PC-9 (cell line): ENCODE results near the gene OR5B3. TPM values are rescaled to one million over a fixed set of nuclear protein-coding genes. Genes with fewer than 3 reads are reported as not detected.

Experiments
- BruUV-seq: library from RNA; stranded (reverse); fragments of 400-500 nt; replicated peaks from 2 replicates; lab custom pipeline; 2021; lab: Mats Ljungman, UMichigan
- CTCF ChIA-PET: fragments of 300-600 bp; sonication (Branson Sonifier 250); formaldehyde crosslinking; loops from one replicate; lab custom pipeline; 2022; ENCODE audit warnings: antibody characterized with exemption; lab: Charles Lee
- POLR2A ChIA-PET: fragments of 300-600 bp; sonication (Branson Sonifier 250); formaldehyde crosslinking; loops from one replicate; lab custom pipeline; 2022; ENCODE audit warnings: antibody characterized with exemption; ENCODE audit not compliant: unreplicated experiment; lab: Charles Lee
- DNase-seq, 2 experiments: peaks; one replicate each; pipeline versions ENCODE4 v3.0.0 to v3.0.0-alpha.2; 2015 to 2022; ENCODE audit warnings: mixed read lengths in 1 of 2
- H2AFZ ChIP-seq: fragments of 200-600 bp; sonication (generic); 2 replicates; pipeline ENCODE4 v1.8.1; 2017; ENCODE audit warnings: antibody characterized with exemption
- H3F3A ChIP-seq: fragments of 200-600 bp; sonication (generic); 2 replicates; pipeline ENCODE4 v1.8.1; 2017; ENCODE audit warnings: antibody characterized with exemption, mild to moderate bottlenecking, low read depth; ENCODE audit not compliant: insufficient read depth
- H3K27ac ChIP-seq: fragments of 200-600 bp; sonication (generic); 2 replicates; pipeline ENCODE4 v1.6.1; 2016; ENCODE audit warnings: mixed run types
- H3K27me3 ChIP-seq: fragments of 200-600 bp; sonication (generic); 2 replicates; pipeline ENCODE4 v1.6.1; 2016; ENCODE audit warnings: low read depth, mixed run types; ENCODE audit not compliant: insufficient read depth
- H3K36me3 ChIP-seq: fragments of 200-600 bp; sonication (generic); 2 replicates; pipeline ENCODE4 v1.6.1; 2016; ENCODE audit warnings: low read depth, mixed run types
- H3K4me1 ChIP-seq: fragments of 200-600 bp; sonication (generic); replicated peaks from 2 replicates; pipeline ENCODE4 v1.6.1; 2016; ENCODE audit warnings: mixed run types; ENCODE audit not compliant: insufficient read depth
- H3K4me2 ChIP-seq: fragments of 200-600 bp; sonication (generic); 2 replicates; pipeline ENCODE4 v1.6.1; 2017; ENCODE audit warnings: mixed run types
- H3K4me3 ChIP-seq: fragments of 200-600 bp; sonication (generic); 2 replicates; pipeline ENCODE4 v1.6.1; 2016; ENCODE audit warnings: mixed run types
- H3K79me2 ChIP-seq: fragments of 200-600 bp; sonication (generic); 2 replicates; pipeline ENCODE4 v1.6.1; 2017; ENCODE audit warnings: low read depth, mixed run types
- H3K9me2 ChIP-seq: fragments of 200-600 bp; sonication (generic); 2 replicates; pipeline ENCODE4 v1.8.1; 2017; ENCODE audit warnings: mild to moderate bottlenecking; ENCODE audit not compliant: insufficient read depth
- H3K9me3 ChIP-seq: fragments of 200-600 bp; sonication (generic); 2 replicates; pipeline ENCODE4 v1.8.1; 2016; ENCODE audit warnings: low read depth; ENCODE audit not compliant: insufficient read depth
- H4K20me1 ChIP-seq: fragments of 200-600 bp; sonication (generic); 2 replicates; pipeline ENCODE4 v1.8.1; 2017; ENCODE audit not compliant: insufficient read depth
- CTCF ChIP-seq: fragments of 200-600 bp; sonication (generic); conservative IDR thresholded peaks from 2 replicates; pipeline ENCODE4 v1.6.1; 2017; ENCODE audit warnings: mixed run types, antibody characterized with exemption, mild to moderate bottlenecking, moderate library complexity
- EZH2 ChIP-seq: fragments of 200-600 bp; sonication (generic); IDR thresholded peaks from 2 replicates; pipeline ENCODE4 v1.8.0; 2017; ENCODE audit warnings: antibody characterized with exemption, low read depth
- intact Hi-C: fragments of 100-400 bp; cut with micrococcal nuclease; formaldehyde crosslinking; loops from one replicate; pipeline ENCODE4 v1.10.0; 2022; ENCODE audit not compliant: unreplicated experiment
- total RNA-seq: library from RNA; stranded (reverse); gene quantifications from 2 replicates; pipeline ENCODE4 v1.2.3, GENCODE V29; 2021

The OR5B3 gene
- total RNA-seq, 1 experiment from 2014 or later: not detected

- Histone ChIP-seq H3F3A (no peaks in the 10 kb centered on the region), H2AFZ (no peak overlapping the region), H3K36me3 (no peaks in the 10 kb centered on the region), H3K4me1 (no peaks in the 10 kb centered on the region), H3K27me3 (no peaks in the 10 kb centered on the region), H3K4me2 (no peak overlapping the region), H3K4me3 (no peak overlapping the region), H4K20me1 (no peaks in the 10 kb centered on the region), H3K9me3 (no peaks in the 10 kb centered on the region; the same call in 1 of the 2 replicates), H3K9me2 (no peaks in the 10 kb centered on the region; the same call in 1 of the 2 replicates), H3K27ac (no peak overlapping the region), H3K79me2 (no peaks in the 10 kb centered on the region)
- CTCF ChIA-PET: no interaction called here
- no peak for DNase-seq
- intact Hi-C loops: no loop called here
- no TSS peak for BruUV-seq
- TF ChIP-seq CTCF: no peak
- no peak for TF ChIP-seq EZH2
- POLR2A ChIA-PET: no interaction called here
Measured at GRCh38 chr11:58444300-58444699, 37.6 kb upstream of the OR5B3 start.

- no TSS peak for BruUV-seq
- Histone ChIP-seq H3K27ac (no peak within 1 kb of the TSS), H2AFZ (no peak within 1 kb of the TSS), H3K79me2 (no peaks in the 10 kb centered on the region), H3K9me3 (no peaks in the 10 kb centered on the region), H3K4me3 (no peak within 1 kb of the TSS), H3K9me2 (no peaks in the 10 kb centered on the region; the same call in 1 of the 2 replicates), H4K20me1 (no peaks in the 10 kb centered on the region), H3K4me2 (no peak within 1 kb of the TSS), H3K27me3 (no peaks in the 10 kb centered on the region), H3F3A (no peaks in the 10 kb centered on the region), H3K4me1 (no peaks in the 10 kb centered on the region), H3K36me3 (no peaks in the 10 kb centered on the region)
- TF ChIP-seq CTCF (no peak), EZH2 (no peak)
- CTCF ChIA-PET: no interaction called here
- intact Hi-C loops: no loop called here
- POLR2A ChIA-PET: no interaction called here
- DNase-seq: no peak
Measured at GRCh38 chr11:58442136-58442535, 35.5 kb upstream of the OR5B3 start, which contains the start of gene OR5B12. TSS of gene OR5B12 (minus strand) at chr11:58442236. CDS start at chr11:58440151, 2,085 bp downstream.

GRCh38 chr11:58438486-58438885, 31.8 kb upstream of the OR5B3 start:
- DNase-seq: no peak
- intact Hi-C loops: no loop called here
- CTCF ChIA-PET: no interaction called here
- BruUV-seq: no TSS peak
- no peak for TF ChIP-seq CTCF
- TF ChIP-seq EZH2: no peak
- H3K4me3 ChIP-seq: no peak overlapping the region
- no peaks in the 10 kb centered on the region for H3F3A ChIP-seq
- H3K79me2 ChIP-seq: no peaks in the 10 kb centered on the region
- H3K4me1 ChIP-seq: no peaks in the 10 kb centered on the region
- H3K4me2 ChIP-seq: no peak overlapping the region
- no peaks in the 10 kb centered on the region for H3K36me3 ChIP-seq
- no peaks in the 10 kb centered on the region for H3K9me3 ChIP-seq
- POLR2A ChIA-PET: no interaction called here
- H3K9me2 ChIP-seq: no peaks in the 10 kb centered on the region; the same call in 1 of the 2 replicates
- no peak overlapping the region for H2AFZ ChIP-seq
- H3K27ac ChIP-seq: no peak overlapping the region
- H4K20me1 ChIP-seq: no peaks in the 10 kb centered on the region
- no peaks in the 10 kb centered on the region for H3K27me3 ChIP-seq
